Stimulated activated naive CD4-positive, alpha-beta T cell (primary cell): ENCODE data around the gene RPS15.

Experiments
- DNase-seq, 6 experiments: peaks; one replicate each; lab custom pipeline; 2025; lab: John Stamatoyannopoulos, UW

RPS15 gene

GRCh38 chr19:1420590-1420989 lies 17.6 kb upstream of the RPS15 start:
- DNase-seq = no peak

- DNase-seq = no peak
Observed at GRCh38 chr19:1421218-1421957, 16.8 kb upstream of the RPS15 start.

GRCh38 chr19:1421958-1422305 lies 16.3 kb upstream of the RPS15 start:
- DNase-seq = no peak

- DNase-seq = no peak
Observed at GRCh38 chr19:1422360-1422759, 15.8 kb upstream of the RPS15 start.

GRCh38 chr19:1422943-1423342 lies 15.3 kb upstream of the RPS15 start:
- DNase-seq = no peak

GRCh38 chr19:1423436-1424191 lies 14.6 kb upstream of the RPS15 start:
- no peak for DNase-seq

GRCh38 chr19:1424192-1424955 lies 13.8 kb upstream of the RPS15 start:
- no peak for DNase-seq

- no peak for DNase-seq
Observed at GRCh38 chr19:1425102-1425837, 12.9 kb upstream of the RPS15 start.

- DNase-seq = no peak
Observed at GRCh38 chr19:1425902-1426301, 12.3 kb upstream of the RPS15 start.

GRCh38 chr19:1426736-1427135 lies 11.5 kb upstream of the RPS15 start:
- DNase-seq = no peak

GRCh38 chr19:1427221-1427920 lies 10.8 kb upstream of the RPS15 start:
- no peak for DNase-seq

GRCh38 chr19:1428738-1429391 lies 9.3 kb upstream of the RPS15 start:
- no peak for DNase-seq

GRCh38 chr19:1429750-1430149 lies 8.4 kb upstream of the RPS15 start:
- no peak for DNase-seq

- no peak for DNase-seq
Observed at GRCh38 chr19:1430246-1430645, 8.0 kb upstream of the RPS15 start.

GRCh38 chr19:1431759-1432506 lies 6.3 kb upstream of the RPS15 start:
- DNase-seq = no peak

- DNase-seq = no peak
Observed at GRCh38 chr19:1432507-1432887, 5.7 kb upstream of the RPS15 start.

- no peak for DNase-seq
Observed at GRCh38 chr19:1433119-1434039, 4.8 kb upstream of the RPS15 start.

- DNase-seq = no peak
Observed at GRCh38 chr19:1434040-1434366, 4.2 kb upstream of the RPS15 start.

GRCh38 chr19:1434577-1435060 lies 3.6 kb upstream of the RPS15 start:
- no peak for DNase-seq
